GM23338 (cell line): ENCODE data around the gene DPP3. TPM values are rescaled to one million over a fixed set of nuclear protein-coding genes. Genes with fewer than 3 reads are reported as not detected.

ENCODE experiments used
- ATAC-seq: fragments of 200-7000 bp; cut with Tn5 transposase; 3 replicates; pipeline ENCODE4 v1.9.1; 2020
- DNase-seq: peaks from one replicate; pipeline ENCODE4 v3.0.0-alpha.2; 2015; ENCODE audit warnings: low spot score
- H2AFZ ChIP-seq: fragments of 200-600 bp; sonication (generic); 2 replicates; pipeline ENCODE4 v1.8.0; 2016; ENCODE audit warnings: antibody characterized with exemption, mild to moderate bottlenecking, moderate library complexity
- H3F3A ChIP-seq: fragments of 200-600 bp; sonication (generic); replicated peaks from 2 replicates; pipeline ENCODE4 v1.8.0; 2017; ENCODE audit warnings: antibody characterized with exemption, mixed run types, low read depth
- H3K27ac ChIP-seq: fragments of 200-600 bp; sonication (generic); 2 replicates; pipeline ENCODE4 v1.6.1; 2016; ENCODE audit warnings: low read depth
- H3K27me3 ChIP-seq: fragments of 200-600 bp; sonication (generic); 2 replicates; pipeline ENCODE4 v1.8.0; 2016; ENCODE audit warnings: mild to moderate bottlenecking, mixed run types, moderate library complexity; ENCODE audit not compliant: insufficient read depth
- H3K36me3 ChIP-seq: fragments of 200-600 bp; sonication (generic); 2 replicates; pipeline ENCODE4 v1.8.0; 2016; ENCODE audit warnings: mild to moderate bottlenecking; ENCODE audit not compliant: insufficient read depth
- H3K4me1 ChIP-seq: fragments of 200-600 bp; sonication (generic); 2 replicates; pipeline ENCODE4 v1.8.0; 2016; ENCODE audit warnings: mild to moderate bottlenecking, moderate library complexity; ENCODE audit not compliant: insufficient read depth
- H3K4me2 ChIP-seq: fragments of 200-600 bp; sonication (generic); 2 replicates; pipeline ENCODE4 v1.7.1; 2017; ENCODE audit warnings: mixed run types
- H3K4me3 ChIP-seq: fragments of 200-600 bp; sonication (generic); 2 replicates; pipeline ENCODE4 v1.6.1; 2016; ENCODE audit warnings: mixed run types
- H3K79me2 ChIP-seq: fragments of 200-600 bp; sonication (generic); replicated peaks from 2 replicates; pipeline ENCODE4 v1.8.0; 2017; ENCODE audit warnings: mild to moderate bottlenecking; ENCODE audit not compliant: insufficient read depth
- H3K9me2 ChIP-seq: fragments of 200-600 bp; sonication (generic); 2 replicates; pipeline ENCODE4 v1.8.0; 2017; ENCODE audit not compliant: insufficient read depth
- H4K20me1 ChIP-seq: fragments of 200-600 bp; sonication (generic); replicated peaks from 2 replicates; pipeline ENCODE4 v1.8.0; 2017; ENCODE audit warnings: mild to moderate bottlenecking; ENCODE audit not compliant: insufficient read depth
- H3K27ac Mint-ChIP-seq: 2 replicates; pipeline ENCODE4 v1.8.0; 2020; ENCODE audit warnings: inconsistent platforms, mild to moderate bottlenecking, moderate library complexity, mixed read lengths
- H3K27me3 Mint-ChIP-seq: 3 replicates; pipeline ENCODE4 v1.8.0; 2022; ENCODE audit warnings: low read depth, mild to moderate bottlenecking, moderate library complexity, mixed read lengths, inconsistent platforms; ENCODE audit not compliant: insufficient read depth, poor library complexity
- H3K36me3 Mint-ChIP-seq: 3 replicates; pipeline ENCODE4 v1.8.0; 2021; ENCODE audit warnings: low read depth, mild to moderate bottlenecking, inconsistent platforms, moderate library complexity, mixed read lengths
- H3K4me1 Mint-ChIP-seq: 3 replicates; pipeline ENCODE4 v1.8.0; 2020; ENCODE audit warnings: mild to moderate bottlenecking, inconsistent platforms, mixed read lengths
- H3K4me3 Mint-ChIP-seq: 3 replicates; pipeline ENCODE4 v1.8.0; 2021; ENCODE audit warnings: moderate library complexity, mild to moderate bottlenecking, inconsistent platforms, mixed read lengths
- H3K9me3 Mint-ChIP-seq: 3 replicates; pipeline ENCODE4 v1.8.0; 2020; ENCODE audit warnings: moderate library complexity, mild to moderate bottlenecking, inconsistent platforms, mixed read lengths
- CREB1 ChIP-seq: fragments of 250-450 bp; sonication (Bioruptor Pico); IDR thresholded peaks from 2 replicates; pipeline ENCODE4 v1.5.0; 2020; ENCODE audit warnings: low read depth, mild to moderate bottlenecking, moderate library complexity
- EZH2 ChIP-seq: fragments of 200-600 bp; sonication (generic); IDR thresholded peaks from one replicate; pipeline ENCODE4 v1.8.0; 2017; ENCODE audit warnings: antibody characterized with exemption, mild to moderate bottlenecking, low read depth; ENCODE audit not compliant: unreplicated experiment
- EZH2phosphoT487 ChIP-seq: fragments of 200-600 bp; sonication (generic); IDR thresholded peaks from one replicate; pipeline ENCODE4 v1.8.1; 2018; ENCODE audit warnings: antibody characterized with exemption; ENCODE audit not compliant: unreplicated experiment
- JUNB ChIP-seq: IDR thresholded peaks from one replicate; pipeline ENCODE4 v1.6.1; 2016; ENCODE audit warnings: antibody characterized with exemption; ENCODE audit not compliant: unreplicated experiment
- NANOG ChIP-seq: IDR thresholded peaks from 2 replicates; pipeline ENCODE4 v1.6.1; 2016; ENCODE audit warnings: antibody characterized with exemption, borderline replicate concordance
- POLR2AphosphoS5 ChIP-seq: IDR thresholded peaks from 2 replicates; pipeline ENCODE4 v1.6.1; 2016; ENCODE audit warnings: antibody characterized with exemption, low read depth
- STAT1 ChIP-seq: IDR thresholded peaks from one replicate; pipeline ENCODE4 v1.6.1; 2016; ENCODE audit warnings: antibody characterized with exemption; ENCODE audit not compliant: unreplicated experiment
- ZNF114 ChIP-seq: fragments of 250-450 bp; sonication (Bioruptor Pico); IDR thresholded peaks from 2 replicates; pipeline ENCODE4 v1.5.0; 2020; ENCODE audit warnings: mild to moderate bottlenecking, moderate library complexity
- ZNF331 ChIP-seq: fragments of 250-450 bp; sonication (Bioruptor Pico); IDR thresholded peaks from 2 replicates; pipeline ENCODE4 v1.5.0; 2020; ENCODE audit warnings: low read depth, mild to moderate bottlenecking, moderate library complexity
- polyA plus RNA-seq: library from polyadenylated mRNA; unstranded; fragments of >200 nt; fragmentation: Nextera tagmentation; extraction: Ambion mirVana; gene quantifications from 2 replicates; pipeline ENCODE4 v1.2.1, GENCODE V29; 2016
- total RNA-seq: library from RNA; depleted of rRNA; stranded (reverse); fragments of >200 nt; shearing (Covaris generic); gene quantifications from 2 replicates; pipeline ENCODE4 v1.2.3, GENCODE V29; 2014
- TF ChIP-seq, protein P1 (sequence below): fragments of 250-450 bp; sonication (Bioruptor Pico); IDR thresholded peaks from 2 replicates; pipeline ENCODE4 v1.5.0; 2020; ENCODE audit warnings: mild to moderate bottlenecking, moderate library complexity
- TF ChIP-seq, protein P2 (sequence below): IDR thresholded peaks from 2 replicates; pipeline ENCODE4 v1.6.1; 2016; ENCODE audit warnings: antibody characterized with exemption
- TF ChIP-seq, protein P3 (sequence below), 2 experiments: fragments of 200-600 bp in 1 of 2; sonication (generic) in 1 of 2; conservative IDR thresholded peaks; 2 replicates each; pipeline versions ENCODE4 v1.5.1 to v1.6.1; 2016 to 2017; ENCODE audit warnings: antibody characterized with exemption in 2 of 2, low read depth in 2 of 2, mild to moderate bottlenecking in 2 of 2, moderate library complexity in 1 of 2
- TF ChIP-seq, protein P4 (sequence below): IDR thresholded peaks from one replicate; pipeline ENCODE4 v1.6.1; 2018; ENCODE audit warnings: antibody characterized with exemption; ENCODE audit not compliant: unreplicated experiment

The DPP3 gene
- total and polyA plus RNA-seq, 2 experiments from 2014 or later, result 22.7 to 85.9 TPM

DNA sequence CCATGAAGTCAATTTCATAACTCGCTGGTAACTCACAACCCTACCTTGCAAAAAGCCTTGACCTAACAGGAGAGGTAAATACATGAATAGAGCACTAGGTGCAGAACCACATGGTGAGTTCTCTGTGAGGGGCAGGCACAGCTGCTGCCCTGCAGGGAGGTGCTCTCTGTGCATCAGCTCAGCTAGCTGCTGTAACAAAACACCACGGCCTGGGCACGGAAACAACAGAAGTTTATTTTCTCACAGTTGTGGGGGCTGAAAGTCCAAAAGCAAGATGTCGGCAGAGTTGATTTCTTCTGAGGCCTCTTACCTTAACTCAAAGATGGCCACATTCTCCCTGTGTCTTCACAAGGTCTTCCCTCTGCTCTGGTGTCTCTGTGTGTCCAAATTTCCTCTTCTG lies 28.6 kb upstream of the DPP3 start:
- no peak for DNase-seq
- Mint-ChIP-seq H3K4me1 (peaks cover 20% of the 10 kb centered on the region), H3K9me3 (no peaks in the 10 kb centered on the region; the same call in 2 of the 3 replicates), H3K27ac (no peak overlapping the region), H3K27me3 (peaks cover 13% of the 10 kb centered on the region), H3K4me3 (no peak overlapping the region; the same call in 2 of the 3 replicates), H3K36me3 (no peaks in the 10 kb centered on the region; the same call in 2 of the 3 replicates)
- Histone ChIP-seq H3K4me1 (no peaks in the 10 kb centered on the region; the same call in none of the 2 replicates), H3K4me3 (no peak overlapping the region), H3K27me3 (no peaks in the 10 kb centered on the region), H3K79me2 (no peaks in the 10 kb centered on the region), H3K9me2 (no peaks in the 10 kb centered on the region), H2AFZ (no peak overlapping the region), H3K4me2 (no peak overlapping the region), H3F3A (no peaks in the 10 kb centered on the region), H3K36me3 (no peaks in the 10 kb centered on the region), H3K27ac (no peak overlapping the region), H4K20me1 (no peaks in the 10 kb centered on the region)
- no peak for TF ChIP-seq ZNF114 (CRISPR knock-in tag)
- no peak for TF ChIP-seq STAT1
- TF ChIP-seq, protein P1, sequence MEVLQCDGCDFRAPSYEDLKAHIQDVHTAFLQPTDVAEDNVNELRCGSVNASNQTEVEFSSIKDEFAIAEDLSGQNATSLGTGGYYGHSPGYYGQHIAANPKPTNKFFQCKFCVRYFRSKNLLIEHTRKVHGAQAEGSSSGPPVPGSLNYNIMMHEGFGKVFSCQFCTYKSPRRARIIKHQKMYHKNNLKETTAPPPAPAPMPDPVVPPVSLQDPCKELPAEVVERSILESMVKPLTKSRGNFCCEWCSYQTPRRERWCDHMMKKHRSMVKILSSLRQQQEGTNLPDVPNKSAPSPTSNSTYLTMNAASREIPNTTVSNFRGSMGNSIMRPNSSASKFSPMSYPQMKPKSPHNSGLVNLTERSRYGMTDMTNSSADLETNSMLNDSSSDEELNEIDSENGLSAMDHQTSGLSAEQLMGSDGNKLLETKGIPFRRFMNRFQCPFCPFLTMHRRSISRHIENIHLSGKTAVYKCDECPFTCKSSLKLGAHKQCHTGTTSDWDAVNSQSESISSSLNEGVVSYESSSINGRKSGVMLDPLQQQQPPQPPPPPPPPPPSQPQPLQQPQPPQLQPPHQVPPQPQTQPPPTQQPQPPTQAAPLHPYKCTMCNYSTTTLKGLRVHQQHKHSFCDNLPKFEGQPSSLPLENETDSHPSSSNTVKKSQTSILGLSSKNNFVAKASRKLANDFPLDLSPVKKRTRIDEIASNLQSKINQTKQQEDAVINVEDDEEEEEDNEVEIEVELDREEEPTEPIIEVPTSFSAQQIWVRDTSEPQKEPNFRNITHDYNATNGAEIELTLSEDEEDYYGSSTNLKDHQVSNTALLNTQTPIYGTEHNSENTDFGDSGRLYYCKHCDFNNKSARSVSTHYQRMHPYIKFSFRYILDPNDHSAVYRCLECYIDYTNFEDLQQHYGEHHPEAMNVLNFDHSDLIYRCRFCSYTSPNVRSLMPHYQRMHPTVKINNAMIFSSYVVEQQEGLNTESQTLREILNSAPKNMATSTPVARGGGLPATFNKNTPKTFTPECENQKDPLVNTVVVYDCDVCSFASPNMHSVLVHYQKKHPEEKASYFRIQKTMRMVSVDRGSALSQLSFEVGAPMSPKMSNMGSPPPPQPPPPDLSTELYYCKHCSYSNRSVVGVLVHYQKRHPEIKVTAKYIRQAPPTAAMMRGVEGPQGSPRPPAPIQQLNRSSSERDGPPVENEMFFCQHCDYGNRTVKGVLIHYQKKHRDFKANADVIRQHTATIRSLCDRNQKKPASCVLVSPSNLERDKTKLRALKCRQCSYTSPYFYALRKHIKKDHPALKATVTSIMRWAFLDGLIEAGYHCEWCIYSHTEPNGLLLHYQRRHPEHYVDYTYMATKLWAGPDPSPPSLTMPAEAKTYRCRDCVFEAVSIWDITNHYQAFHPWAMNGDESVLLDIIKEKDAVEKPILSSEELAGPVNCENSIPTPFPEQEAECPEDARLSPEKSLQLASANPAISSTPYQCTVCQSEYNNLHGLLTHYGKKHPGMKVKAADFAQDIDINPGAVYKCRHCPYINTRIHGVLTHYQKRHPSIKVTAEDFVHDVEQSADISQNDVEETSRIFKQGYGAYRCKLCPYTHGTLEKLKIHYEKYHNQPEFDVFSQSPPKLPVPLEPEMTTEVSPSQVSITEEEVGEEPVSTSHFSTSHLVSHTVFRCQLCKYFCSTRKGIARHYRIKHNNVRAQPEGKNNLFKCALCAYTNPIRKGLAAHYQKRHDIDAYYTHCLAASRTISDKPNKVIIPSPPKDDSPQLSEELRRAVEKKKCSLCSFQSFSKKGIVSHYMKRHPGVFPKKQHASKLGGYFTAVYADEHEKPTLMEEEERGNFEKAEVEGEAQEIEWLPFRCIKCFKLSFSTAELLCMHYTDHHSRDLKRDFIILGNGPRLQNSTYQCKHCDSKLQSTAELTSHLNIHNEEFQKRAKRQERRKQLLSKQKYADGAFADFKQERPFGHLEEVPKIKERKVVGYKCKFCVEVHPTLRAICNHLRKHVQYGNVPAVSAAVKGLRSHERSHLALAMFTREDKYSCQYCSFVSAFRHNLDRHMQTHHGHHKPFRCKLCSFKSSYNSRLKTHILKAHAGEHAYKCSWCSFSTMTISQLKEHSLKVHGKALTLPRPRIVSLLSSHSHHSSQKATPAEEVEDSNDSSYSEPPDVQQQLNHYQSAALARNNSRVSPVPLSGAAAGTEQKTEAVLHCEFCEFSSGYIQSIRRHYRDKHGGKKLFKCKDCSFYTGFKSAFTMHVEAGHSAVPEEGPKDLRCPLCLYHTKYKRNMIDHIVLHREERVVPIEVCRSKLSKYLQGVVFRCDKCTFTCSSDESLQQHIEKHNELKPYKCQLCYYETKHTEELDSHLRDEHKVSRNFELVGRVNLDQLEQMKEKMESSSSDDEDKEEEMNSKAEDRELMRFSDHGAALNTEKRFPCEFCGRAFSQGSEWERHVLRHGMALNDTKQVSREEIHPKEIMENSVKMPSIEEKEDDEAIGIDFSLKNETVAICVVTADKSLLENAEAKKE (CRISPR knock-in tag), result no peak
- TF ChIP-seq, protein P2, sequence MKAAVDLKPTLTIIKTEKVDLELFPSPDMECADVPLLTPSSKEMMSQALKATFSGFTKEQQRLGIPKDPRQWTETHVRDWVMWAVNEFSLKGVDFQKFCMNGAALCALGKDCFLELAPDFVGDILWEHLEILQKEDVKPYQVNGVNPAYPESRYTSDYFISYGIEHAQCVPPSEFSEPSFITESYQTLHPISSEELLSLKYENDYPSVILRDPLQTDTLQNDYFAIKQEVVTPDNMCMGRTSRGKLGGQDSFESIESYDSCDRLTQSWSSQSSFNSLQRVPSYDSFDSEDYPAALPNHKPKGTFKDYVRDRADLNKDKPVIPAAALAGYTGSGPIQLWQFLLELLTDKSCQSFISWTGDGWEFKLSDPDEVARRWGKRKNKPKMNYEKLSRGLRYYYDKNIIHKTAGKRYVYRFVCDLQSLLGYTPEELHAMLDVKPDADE, result no peak
- no peak for TF ChIP-seq NANOG
- TF ChIP-seq POLR2AphosphoS5, result no peak
- TF ChIP-seq, protein P3, sequence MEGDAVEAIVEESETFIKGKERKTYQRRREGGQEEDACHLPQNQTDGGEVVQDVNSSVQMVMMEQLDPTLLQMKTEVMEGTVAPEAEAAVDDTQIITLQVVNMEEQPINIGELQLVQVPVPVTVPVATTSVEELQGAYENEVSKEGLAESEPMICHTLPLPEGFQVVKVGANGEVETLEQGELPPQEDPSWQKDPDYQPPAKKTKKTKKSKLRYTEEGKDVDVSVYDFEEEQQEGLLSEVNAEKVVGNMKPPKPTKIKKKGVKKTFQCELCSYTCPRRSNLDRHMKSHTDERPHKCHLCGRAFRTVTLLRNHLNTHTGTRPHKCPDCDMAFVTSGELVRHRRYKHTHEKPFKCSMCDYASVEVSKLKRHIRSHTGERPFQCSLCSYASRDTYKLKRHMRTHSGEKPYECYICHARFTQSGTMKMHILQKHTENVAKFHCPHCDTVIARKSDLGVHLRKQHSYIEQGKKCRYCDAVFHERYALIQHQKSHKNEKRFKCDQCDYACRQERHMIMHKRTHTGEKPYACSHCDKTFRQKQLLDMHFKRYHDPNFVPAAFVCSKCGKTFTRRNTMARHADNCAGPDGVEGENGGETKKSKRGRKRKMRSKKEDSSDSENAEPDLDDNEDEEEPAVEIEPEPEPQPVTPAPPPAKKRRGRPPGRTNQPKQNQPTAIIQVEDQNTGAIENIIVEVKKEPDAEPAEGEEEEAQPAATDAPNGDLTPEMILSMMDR (conservative IDR thresholded peaks at IDR 0.05; ENCODE audit: low read depth in 2 of 2), result no peak
- TF ChIP-seq JUNB, result no peak
- no peak for TF ChIP-seq EZH2
- no peak for TF ChIP-seq ZNF331
- TF ChIP-seq CREB1 (CRISPR knock-in tag), result no peak
- TF ChIP-seq EZH2phosphoT487, result no peak
- TF ChIP-seq, protein P4, sequence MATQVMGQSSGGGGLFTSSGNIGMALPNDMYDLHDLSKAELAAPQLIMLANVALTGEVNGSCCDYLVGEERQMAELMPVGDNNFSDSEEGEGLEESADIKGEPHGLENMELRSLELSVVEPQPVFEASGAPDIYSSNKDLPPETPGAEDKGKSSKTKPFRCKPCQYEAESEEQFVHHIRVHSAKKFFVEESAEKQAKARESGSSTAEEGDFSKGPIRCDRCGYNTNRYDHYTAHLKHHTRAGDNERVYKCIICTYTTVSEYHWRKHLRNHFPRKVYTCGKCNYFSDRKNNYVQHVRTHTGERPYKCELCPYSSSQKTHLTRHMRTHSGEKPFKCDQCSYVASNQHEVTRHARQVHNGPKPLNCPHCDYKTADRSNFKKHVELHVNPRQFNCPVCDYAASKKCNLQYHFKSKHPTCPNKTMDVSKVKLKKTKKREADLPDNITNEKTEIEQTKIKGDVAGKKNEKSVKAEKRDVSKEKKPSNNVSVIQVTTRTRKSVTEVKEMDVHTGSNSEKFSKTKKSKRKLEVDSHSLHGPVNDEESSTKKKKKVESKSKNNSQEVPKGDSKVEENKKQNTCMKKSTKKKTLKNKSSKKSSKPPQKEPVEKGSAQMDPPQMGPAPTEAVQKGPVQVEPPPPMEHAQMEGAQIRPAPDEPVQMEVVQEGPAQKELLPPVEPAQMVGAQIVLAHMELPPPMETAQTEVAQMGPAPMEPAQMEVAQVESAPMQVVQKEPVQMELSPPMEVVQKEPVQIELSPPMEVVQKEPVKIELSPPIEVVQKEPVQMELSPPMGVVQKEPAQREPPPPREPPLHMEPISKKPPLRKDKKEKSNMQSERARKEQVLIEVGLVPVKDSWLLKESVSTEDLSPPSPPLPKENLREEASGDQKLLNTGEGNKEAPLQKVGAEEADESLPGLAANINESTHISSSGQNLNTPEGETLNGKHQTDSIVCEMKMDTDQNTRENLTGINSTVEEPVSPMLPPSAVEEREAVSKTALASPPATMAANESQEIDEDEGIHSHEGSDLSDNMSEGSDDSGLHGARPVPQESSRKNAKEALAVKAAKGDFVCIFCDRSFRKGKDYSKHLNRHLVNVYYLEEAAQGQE, result no peak
- no peak for ATAC-seq
